GM21526 (cell line): ENCODE data around the gene PEX26.
"Not testable (repeated sequence)": the region's sequence is repeated elsewhere in the genome, so short reads cannot be mapped to it uniquely, and the experiment has no call there.

Experiments used
- ATAC-seq: cut with Tn5 transposase; IDR thresholded peaks from one replicate; pipeline ENCODE4 v1.9.1; 2021; ENCODE audit warnings: moderate library complexity; ENCODE audit not compliant: unreplicated experiment, low FRiP score

The PEX26 gene

GRCh38 chr22:18056161-18056666 is 21.6 kb upstream of the PEX26 start:
- ATAC-seq: no peak

GRCh38 chr22:18056807-18057474 is 20.8 kb upstream of the PEX26 start:
- ATAC-seq: peak; percentile 57

DNA sequence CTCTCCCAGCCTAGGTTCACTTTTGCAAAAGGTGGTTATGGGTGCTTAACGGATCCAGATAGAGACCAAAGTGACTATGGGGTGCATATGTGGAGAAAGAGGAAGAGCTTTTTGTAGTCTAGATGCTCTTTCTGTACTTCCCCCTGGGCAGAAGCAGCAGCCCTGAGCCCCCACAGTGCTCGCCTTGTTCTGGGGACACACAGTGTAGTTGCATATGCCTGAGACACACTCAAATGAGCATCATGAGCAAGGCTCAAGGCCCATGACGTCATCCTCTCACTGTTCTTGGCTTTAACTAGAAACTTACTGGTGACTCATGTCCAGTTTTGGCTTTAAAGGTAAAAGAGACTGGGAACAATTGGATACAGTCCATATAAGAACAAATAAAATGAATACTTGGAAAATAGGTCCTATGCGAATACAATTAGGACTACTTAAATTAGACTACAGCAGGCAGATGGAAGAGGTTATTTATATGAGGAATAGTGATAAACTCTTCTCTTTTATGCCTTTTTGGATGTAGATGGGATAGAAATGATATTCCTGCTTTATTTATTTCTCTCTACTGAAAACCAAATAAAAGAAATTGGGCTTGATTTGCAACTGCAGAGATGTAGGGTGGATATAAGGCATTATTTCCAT is 20.1 kb upstream of the PEX26 start:
- ATAC-seq: no peak

- ATAC-seq: no peak
These were observed 19.3 kb upstream of the PEX26 start for GRCh38 chr22:18058371-18059093.

- ATAC-seq: no peak
These were observed 18.7 kb upstream of the PEX26 start for GRCh38 chr22:18059094-18059417.

DNA sequence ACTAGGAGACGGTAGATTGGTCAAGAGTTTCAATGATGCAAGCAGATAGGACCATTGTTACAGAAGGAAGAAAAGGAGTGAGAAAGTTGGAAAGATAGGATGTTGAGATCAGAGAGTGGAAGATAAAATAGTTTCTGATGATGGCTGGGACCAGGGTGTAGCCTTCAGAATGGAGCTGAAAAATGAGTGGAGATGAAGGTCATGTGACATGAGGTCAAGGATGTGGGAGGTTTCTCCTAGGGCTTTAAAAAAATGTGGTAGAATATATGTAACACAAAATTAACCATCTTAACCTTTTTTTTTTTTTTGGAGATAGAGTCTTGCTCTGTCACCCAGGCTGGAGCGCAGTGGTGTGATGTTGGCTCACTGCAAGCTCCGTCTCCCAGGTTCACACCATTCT is 18.3 kb upstream of the PEX26 start:
- ATAC-seq: no peak

- ATAC-seq: no peak
These were observed 17.8 kb upstream of the PEX26 start for GRCh38 chr22:18059991-18060390.

DNA sequence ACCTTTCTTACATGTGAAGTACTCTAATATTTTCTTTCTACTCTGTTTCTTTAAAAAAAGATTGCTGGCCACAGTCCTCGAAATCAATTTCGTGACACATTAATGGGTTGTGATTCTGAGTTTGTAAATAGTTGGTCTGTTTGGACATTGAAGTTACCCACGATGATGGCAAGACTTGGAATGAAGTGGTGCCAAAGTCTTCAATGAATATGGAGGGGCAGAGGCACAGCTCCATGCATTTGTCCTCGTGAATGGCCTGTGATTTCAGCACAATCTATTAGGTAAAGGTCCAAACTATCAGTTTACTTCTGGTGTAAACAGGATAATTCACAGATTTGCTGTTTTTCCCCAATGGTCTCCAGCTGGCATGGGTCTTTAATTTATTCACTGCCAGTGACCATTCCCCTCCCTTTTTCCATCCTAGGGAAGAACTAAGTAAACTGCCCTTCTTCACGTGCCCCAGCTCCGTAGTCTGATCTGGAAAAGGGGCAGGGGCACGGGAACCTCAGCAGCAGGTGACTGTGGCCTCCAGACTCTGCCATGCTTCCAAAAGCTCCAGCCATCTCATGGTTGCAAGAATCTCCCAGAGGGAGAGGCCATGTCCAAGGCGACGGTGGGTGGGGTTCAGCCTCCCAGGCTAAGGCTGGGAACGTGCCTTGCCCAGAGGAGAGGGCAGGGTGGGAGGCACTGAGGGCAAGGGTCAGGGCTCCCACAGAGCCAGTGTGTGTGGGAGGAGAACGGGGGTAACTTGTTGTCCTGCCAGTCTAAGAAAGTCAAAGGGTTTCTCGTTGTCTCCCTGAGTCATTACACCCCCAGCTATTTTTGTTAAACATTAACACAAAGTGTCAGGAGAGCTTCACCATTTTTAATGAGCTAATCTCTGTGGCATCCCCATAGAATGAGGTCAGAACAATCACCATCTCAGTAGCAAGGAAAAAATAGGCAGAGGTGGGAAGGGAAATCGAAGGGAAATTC is 16.9 kb upstream of the PEX26 start:
- no peak for ATAC-seq

GRCh38 chr22:18062421-18062820 is 15.4 kb upstream of the PEX26 start:
- no peak for ATAC-seq

GRCh38 chr22:18063306-18063705 is 14.5 kb upstream of the PEX26 start:
- no peak for ATAC-seq

- ATAC-seq: not testable (repeated sequence)
These were observed 14.1 kb upstream of the PEX26 start for GRCh38 chr22:18063715-18064114.

GRCh38 chr22:18064636-18065035 is 13.2 kb upstream of the PEX26 start:
- no peak for ATAC-seq

- no peak for ATAC-seq
These were observed 12.5 kb upstream of the PEX26 start for GRCh38 chr22:18065256-18065655.

GRCh38 chr22:18066181-18066859 is 11.5 kb upstream of the PEX26 start:
- no peak for ATAC-seq

DNA sequence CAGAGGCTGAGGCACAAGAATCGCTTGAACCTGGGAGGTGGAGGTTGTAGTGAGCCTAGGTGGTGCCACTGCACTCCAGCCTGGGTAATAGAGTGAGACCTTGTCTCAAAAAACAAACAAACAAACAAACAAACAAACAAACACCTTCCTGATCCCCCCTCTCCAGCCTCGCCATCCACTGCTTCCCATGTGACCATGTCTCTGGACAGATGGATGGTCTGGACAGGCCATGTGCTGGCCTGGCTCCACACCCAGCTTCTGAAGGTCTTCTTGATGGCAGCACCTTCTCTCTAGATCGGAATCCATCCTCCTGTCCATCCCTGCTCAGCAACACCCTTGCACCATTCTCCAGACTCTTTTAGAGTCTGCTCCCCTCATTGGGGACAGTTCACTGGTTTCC is 10.7 kb upstream of the PEX26 start:
- ATAC-seq: no peak

DNA sequence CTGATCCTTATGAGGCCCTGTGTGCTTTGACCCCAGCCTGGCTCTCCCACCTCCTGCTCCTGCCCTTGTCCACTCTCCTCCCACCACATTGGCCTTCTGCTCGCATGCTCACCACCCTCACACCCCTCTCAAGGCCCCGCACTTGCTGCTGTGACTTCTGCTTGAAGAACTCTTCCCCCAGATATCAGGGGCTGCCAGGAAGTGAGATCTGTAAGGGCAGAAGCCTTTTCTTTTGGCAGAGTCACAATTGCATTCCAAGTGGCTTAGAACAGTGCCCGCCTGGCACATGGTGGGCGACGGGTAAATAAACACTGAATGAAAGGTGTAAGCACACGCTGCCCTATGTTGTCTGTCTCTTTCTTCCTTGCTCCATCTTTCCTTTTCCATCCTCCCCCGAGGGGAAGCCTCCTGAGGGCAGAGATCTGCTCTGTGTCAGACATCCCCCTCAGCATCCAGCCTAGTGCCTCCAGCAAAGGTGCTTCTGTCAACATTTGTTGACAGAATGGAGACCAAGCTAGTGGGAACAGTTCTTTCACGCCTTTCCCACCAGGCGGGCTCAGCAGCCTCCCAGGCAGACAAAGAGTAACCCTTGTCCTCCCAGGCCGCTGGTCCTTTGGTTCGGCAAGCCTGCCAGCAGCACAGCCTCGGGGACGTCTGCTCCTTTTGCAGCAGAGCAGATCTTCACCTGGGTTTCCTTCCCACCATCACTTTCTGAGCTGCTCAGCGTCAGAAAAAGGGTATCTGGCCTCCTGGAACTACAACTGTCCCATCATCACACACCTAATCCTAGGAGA is 10.0 kb upstream of the PEX26 start:
- no peak for ATAC-seq

- ATAC-seq: no peak
These were observed 9.3 kb upstream of the PEX26 start for GRCh38 chr22:18068381-18068988.

DNA sequence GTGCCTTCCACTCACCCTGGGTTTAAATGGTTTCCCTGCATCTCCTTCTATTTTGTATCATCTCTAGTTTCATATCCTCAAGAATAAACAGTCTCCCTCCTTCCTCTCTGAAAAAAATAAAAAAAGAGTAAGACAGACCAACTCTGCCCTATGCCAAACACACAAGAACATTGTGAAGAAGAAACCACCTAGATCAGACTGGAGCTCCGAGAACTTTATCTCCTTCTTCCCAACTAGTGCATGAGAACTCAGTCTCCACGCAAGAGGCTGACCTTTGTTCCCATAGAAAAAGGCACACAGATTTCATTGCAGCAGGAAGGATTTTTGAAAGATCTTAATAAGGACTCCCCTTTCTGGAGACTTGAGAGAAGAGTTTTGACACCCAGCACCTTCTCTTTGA is 8.7 kb upstream of the PEX26 start:
- no peak for ATAC-seq

DNA sequence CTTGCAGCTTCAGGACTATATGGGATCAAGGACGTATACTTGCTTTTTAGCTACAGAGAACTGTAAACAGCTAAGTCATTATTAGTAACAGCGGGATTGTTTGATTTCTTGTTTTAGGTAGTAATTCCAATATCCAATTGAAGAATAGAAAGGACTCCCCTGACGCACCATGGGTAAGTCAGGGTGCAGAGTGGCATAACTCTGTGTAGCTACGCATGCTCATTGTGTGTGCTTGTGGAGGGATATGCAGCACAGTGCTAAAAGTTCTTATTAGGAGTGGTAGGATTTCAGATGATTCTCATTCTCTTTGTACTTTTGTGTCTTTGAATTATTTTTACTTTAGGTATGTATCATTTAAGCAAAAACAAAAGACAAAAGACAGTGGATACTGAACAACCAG is 7.7 kb upstream of the PEX26 start:
- no peak for ATAC-seq
